ENCODE data around the gene INSC.
A peak's percentile ranks its signal among the peaks of the same experiment; 100 is the strongest.

INSC gene

GRCh38 chr11:15180212-15180792, 65.6 kb downstream of the INSC start:
- DNase-seq = no peak

DNA sequence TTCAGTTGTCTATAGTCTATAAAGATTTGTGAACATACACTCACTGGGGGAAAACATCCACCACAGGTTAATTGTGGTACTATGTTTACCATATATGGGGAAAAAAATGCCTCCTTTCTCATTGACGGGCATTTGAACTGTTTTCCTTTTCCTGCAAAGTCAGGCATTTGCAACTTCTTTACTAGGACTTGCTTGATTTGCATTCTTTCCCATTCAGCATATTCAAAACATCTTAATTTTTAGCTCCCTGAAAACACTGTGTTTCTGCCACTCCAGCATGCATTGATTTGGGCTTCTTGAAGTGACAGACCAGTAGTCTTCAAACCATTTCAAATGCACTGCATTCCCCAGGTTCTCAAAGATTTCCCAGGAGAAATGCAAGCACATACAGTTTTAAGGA, 67.6 kb downstream of the INSC start:
- DNase-seq = no peak

- DNase-seq = no peak
Measured at GRCh38 chr11:15185021-15185420, 70.3 kb downstream of the INSC start.

DNA sequence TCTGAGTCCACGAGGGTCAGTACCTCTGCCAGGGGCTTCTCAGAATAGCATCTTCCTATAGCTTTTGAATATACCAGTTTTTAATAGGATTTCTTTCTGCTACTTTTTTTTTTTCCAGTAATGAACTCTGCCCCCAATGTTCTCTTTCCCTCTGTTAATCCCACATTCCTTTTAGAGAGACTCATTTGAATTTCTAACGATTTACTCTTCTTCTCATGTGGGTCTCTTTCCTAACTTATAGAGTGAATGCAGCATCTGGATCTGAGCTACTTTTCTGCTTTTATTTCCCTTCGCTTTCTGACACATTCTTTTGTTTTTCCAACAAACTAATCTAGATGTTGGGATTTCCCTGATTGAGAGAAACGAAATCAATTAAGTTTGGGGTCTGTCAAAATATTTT, 71.4 kb downstream of the INSC start:
- DNase-seq = no peak

DNA sequence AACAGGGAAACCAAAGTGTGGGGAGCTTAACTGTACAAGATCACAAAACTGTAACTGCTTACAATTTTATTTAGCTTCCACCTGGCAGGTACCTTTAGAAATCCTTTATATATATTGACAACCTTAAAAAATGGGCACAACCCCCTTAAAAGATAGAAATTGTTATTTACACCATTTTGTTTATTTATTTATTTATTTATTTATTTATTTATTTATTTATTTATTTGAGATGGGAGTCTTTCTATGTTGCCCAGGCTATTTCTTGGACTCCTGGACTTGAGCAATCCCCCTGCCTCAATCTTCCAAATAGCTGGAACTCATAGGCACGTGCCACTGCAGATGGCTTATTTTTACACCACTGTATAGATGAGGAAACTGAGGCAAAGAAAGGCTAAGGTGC, 74.5 kb downstream of the INSC start:
- no peak for DNase-seq

DNA sequence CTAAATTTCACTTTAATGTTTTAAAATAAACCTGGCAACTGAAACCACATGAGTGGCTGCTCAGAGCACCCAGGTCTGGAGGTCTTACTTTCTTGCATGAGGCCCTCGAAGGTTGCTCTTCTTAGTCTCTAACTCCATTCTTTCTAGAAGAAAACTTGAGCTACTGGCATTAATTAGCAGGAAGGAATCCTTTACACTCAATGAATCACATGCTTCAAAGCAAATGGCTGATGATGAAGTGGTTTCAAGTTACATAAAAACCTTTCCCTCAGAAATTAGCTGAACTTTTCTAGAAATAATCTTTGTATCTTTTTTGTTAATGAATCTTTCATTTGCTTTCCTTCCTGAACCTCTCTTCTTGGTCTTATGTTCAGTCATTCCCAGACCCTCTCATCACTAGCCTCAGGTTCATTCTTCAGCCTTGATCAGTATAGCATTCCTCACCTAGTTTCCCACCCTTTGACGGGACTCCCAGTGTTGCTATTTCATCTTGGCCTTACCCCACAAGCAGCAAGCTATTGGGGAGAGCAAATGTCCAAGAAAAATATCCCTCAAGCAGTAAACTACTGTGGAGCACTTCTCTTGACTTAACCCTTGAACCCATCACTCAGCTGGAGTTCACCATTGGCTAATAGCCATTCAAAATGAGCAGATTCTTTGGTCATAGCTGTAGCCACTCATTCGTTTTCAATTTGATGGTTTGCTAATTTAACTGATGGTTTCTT, 75.1 kb downstream of the INSC start:
- DNase-seq = no peak

DNA sequence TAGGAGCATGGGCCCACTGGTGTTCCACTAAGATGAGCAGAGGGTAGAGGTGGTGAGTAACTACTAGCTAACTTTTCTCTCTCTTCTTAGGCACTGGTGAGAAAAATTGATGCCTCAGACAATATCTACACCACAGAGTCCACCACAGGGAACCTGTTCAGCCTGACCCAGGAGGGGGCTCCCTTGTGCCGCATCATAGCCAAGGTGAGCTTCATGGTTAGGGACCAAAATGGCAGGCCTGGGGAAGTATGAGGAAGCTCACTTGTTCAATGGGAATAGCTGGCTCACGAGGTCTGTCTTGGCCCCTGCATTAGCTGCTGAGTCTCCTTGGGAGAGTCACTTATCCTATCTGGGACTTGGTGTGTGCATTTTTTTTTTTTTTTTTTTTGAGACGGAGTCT, 75.9 kb downstream of the INSC start:
- DNase-seq = no peak

DNA sequence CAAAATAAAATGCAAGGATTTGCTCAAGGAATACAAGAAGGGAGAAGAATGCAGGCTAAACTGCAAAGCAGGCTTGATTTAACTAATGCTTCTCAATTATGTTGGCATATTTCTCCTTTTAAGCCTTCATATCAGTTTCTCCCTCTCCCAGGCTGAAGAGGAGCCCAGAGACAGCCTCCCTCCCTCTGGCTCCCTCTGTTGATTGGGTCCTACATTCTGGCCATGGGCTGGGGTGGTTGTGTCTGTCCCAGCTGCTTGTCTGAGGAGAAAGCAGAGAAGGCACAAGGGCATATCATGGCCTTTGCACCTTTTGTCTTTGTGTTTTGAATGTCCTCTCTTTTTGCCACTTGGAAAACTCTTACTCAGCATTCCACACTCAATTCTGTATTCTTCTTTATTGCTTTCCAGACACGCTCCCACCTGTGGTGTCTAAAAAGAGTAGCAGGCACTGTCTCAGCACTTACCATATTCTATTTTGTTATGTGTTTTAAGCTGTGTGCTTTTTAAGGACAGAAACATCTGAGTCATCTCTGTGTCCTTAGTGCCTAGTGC, 77.4 kb downstream of the INSC start:
- no peak for DNase-seq

- no peak for DNase-seq
Measured at GRCh38 chr11:15194671-15195415, 80.1 kb downstream of the INSC start.

GRCh38 chr11:15195454-15196200, 80.9 kb downstream of the INSC start:
- DNase-seq = no peak

- no peak for DNase-seq
Measured at GRCh38 chr11:15196704-15197103, 82.0 kb downstream of the INSC start.

DNA sequence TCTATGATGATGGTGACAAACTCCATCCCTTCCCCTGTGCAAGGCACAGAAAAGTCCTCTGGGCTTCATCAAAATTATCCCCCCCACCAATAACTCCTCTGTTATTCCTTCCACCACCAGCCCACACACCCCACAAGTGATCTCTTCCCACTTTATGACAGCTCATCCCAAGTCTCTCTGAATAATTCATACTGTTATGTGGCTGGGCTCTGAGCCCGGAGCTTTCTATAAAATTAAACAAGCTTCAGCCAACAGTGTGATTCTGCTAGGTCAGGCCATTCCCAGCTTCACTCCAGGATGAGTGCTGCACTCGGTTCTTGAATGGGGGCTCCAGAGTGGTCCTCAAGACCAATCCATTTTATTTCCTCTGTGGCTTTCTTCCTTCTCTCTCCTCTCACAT, 83.0 kb downstream of the INSC start:
- DNase-seq = peak in 1 of 51 donors; percentile 29

DNA sequence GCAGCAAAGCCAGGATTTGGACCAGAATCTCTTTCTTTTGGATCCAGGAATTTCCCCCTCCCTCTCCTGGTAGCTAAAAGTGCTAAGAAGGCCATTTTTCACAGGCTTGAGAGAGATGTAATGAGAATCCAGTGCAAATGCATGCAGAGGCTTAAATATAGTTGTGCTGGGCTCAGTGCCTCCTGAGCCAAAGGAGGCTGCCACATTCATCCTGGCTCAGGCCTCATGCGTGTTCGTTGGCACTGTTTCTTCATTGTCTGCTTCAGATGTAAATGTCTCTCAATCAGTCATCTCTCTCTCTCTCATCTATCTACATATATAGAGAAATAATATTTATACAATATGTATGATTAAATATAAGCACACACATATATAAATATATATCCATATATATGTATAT, 83.6 kb downstream of the INSC start:
- DNase-seq = no peak

GRCh38 chr11:15199693-15200092, 85.0 kb downstream of the INSC start:
- peak in 6 of 51 donors; percentile 1 to 13 (median 8) for DNase-seq

- no peak for DNase-seq
Measured at GRCh38 chr11:15200696-15201095, 86.0 kb downstream of the INSC start.

DNA sequence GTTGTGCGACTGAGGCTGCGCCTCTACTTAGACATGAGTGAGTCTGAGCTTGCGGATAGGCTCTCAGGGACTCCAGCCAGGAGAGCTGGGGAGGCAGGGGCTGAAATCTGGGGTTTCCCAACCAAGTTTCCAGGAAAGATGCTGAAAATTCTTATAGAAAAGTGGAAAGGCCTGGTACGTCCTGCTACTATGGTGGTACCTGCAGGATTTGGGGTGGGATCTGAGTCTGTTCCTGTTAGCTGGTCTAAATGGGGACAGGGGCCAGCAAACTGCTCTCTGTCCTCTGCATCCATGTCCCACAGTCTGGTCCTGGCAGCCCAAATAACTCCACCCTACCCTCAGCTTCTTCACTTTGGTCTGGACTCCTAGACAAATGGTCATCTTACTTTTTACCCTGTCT, 86.9 kb downstream of the INSC start:
- DNase-seq = no peak

DNA sequence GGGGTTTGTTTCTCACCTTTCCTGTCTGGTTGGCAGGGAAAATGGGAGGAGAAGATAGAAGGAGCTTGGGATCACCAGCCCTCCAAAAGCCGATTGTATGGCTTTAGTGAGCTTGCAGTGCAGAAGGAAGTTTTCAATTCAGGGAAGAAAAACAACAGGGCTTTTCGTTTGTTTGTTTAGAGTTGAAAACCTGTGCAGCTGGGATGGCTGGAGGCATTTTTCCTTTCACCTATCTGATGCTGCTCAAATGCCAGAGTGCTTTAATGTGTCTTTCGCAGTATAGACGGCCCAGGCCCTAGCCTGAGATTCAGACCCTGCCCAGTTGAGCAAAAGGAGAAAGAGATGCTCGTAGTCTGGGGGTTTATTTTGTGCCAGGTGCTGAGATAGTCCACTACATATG, 87.9 kb downstream of the INSC start:
- no peak for DNase-seq

DNA sequence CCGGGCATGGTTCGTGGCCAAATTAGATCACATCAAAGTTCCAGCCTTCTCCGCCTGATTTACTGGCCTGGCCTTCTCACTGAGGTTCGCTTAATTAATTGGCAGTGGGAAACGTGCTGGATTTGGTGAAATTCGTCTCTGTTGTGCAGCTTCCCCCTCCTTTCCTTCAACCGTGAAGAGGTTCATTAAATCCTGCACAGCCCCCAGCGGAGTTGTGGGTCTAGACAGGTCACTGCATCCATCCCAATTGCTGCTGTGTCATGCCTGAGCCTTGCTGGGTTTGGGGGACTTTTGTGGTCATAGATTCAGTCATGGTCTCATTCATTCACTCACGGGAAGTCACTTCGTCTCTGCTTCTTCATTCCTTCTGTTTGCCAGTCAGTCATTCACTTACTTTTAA, 90.0 kb downstream of the INSC start:
- no peak for DNase-seq

- no peak for DNase-seq
Measured at GRCh38 chr11:15206791-15207190, 92.1 kb downstream of the INSC start.

DNA sequence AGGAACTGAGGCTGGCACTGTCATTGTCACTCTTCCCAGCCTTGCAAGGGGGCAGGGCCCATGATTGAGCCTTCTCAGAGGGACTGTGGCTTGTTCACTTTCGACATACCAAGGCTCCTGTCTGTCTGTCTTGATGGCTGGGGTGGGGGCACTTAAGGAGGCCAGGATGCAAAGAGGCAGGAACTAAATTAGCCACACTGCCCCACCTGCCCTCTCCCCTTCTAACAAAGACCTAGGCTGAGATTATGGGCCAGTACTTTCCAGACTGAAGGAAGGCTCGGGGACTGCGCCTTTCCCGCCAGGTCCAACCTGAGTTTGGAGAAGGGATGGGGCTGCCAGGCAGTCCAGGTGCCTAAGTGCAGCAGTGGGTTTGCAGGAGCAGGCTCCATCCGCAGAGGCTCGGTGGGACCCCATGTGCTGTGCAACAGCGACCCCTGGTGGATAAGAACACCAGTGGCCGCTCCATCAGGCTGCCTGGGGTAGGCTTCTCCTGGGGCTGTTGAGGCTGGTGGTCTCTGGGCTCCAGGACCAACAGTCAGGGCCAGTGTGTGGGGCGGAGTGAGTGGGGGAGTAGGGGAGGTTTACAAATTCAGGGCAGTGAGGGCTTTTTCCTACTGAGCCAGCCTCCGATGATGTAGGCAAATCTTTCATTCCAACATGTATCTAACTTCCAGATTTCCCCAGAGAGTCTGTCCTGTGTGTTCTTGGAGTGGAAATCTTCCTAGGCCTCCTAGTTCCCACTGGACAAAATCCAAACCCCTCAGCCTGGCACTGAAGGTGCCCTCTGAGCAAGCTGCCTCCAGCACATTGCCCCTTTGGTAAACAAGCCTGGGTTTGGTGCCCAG, 93.9 kb downstream of the INSC start:
- peak in 48 of 51 donors; percentile 9 to 87 (median 56) for DNase-seq

- no peak for DNase-seq
Measured at GRCh38 chr11:15212876-15213275, 98.2 kb downstream of the INSC start.

All from hypothalamus (tissue), 51 donors.